Measurements from ENCODE around the gene FAM210B.

DNA sequence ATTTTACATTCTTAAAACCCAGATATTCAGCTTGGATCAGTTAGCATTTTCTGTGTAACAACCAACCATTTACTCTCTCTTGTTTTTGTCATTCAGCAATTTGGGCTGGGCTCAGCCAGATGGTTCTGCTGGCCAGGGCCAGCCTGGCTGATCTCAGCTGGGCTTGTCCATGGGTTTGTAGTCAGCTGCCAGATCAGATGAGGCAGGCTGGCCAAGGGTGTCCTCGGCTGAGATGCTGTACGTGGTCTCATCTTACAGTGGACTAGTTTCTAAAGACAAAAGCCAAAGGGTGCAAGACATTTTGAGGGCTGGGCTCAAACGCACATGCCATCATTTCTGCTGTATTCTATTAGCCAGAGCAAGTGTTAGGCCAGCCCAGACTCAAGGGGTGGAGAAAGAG is 16.0 kb upstream of the FAM210B start:
- TF ChIP-seq ESRRA (CRISPR knock-in tag; IDR thresholded peaks at IDR 0.05; ENCODE audit: borderline replicate concordance) (no peak), ZNF396 (CRISPR knock-in tag; IDR thresholded peaks at IDR 0.05; ENCODE audit: borderline replicate concordance) (no peak), NR1H2 (CRISPR knock-in tag; IDR thresholded peaks at IDR 0.05) (no peak), NR3C1 (CRISPR knock-in tag; conservative IDR thresholded peaks at IDR 0.05; ENCODE audit: low read depth) (no peak), GABPB1 (CRISPR knock-in tag; IDR thresholded peaks at IDR 0.05) (no peak), FOXP1 (CRISPR knock-in tag; IDR thresholded peaks at IDR 0.05; ENCODE audit: borderline replicate concordance) (no peak), SOX15 (CRISPR knock-in tag; IDR thresholded peaks at IDR 0.05) (no peak)
- TF ChIP-seq, protein P1, sequence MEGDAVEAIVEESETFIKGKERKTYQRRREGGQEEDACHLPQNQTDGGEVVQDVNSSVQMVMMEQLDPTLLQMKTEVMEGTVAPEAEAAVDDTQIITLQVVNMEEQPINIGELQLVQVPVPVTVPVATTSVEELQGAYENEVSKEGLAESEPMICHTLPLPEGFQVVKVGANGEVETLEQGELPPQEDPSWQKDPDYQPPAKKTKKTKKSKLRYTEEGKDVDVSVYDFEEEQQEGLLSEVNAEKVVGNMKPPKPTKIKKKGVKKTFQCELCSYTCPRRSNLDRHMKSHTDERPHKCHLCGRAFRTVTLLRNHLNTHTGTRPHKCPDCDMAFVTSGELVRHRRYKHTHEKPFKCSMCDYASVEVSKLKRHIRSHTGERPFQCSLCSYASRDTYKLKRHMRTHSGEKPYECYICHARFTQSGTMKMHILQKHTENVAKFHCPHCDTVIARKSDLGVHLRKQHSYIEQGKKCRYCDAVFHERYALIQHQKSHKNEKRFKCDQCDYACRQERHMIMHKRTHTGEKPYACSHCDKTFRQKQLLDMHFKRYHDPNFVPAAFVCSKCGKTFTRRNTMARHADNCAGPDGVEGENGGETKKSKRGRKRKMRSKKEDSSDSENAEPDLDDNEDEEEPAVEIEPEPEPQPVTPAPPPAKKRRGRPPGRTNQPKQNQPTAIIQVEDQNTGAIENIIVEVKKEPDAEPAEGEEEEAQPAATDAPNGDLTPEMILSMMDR (IDR thresholded peaks at IDR 0.05): no peak
- TF ChIP-seq, protein P2, sequence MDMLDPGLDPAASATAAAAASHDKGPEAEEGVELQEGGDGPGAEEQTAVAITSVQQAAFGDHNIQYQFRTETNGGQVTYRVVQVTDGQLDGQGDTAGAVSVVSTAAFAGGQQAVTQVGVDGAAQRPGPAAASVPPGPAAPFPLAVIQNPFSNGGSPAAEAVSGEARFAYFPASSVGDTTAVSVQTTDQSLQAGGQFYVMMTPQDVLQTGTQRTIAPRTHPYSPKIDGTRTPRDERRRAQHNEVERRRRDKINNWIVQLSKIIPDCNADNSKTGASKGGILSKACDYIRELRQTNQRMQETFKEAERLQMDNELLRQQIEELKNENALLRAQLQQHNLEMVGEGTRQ (CRISPR knock-in tag; IDR thresholded peaks at IDR 0.05): no peak
- TF ChIP-seq, protein P3, sequence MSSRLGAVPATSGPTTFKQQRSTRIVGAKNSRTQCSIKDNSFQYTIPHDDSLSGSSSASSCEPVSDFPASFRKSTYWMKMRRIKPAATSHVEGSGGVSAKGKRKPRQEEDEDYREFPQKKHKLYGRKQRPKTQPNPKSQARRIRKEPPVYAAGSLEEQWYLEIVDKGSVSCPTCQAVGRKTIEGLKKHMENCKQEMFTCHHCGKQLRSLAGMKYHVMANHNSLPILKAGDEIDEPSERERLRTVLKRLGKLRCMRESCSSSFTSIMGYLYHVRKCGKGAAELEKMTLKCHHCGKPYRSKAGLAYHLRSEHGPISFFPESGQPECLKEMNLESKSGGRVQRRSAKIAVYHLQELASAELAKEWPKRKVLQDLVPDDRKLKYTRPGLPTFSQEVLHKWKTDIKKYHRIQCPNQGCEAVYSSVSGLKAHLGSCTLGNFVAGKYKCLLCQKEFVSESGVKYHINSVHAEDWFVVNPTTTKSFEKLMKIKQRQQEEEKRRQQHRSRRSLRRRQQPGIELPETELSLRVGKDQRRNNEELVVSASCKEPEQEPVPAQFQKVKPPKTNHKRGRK (CRISPR knock-in tag; IDR thresholded peaks at IDR 0.05; ENCODE audit: borderline replicate concordance): no peak
- TF ChIP-seq, protein P4, sequence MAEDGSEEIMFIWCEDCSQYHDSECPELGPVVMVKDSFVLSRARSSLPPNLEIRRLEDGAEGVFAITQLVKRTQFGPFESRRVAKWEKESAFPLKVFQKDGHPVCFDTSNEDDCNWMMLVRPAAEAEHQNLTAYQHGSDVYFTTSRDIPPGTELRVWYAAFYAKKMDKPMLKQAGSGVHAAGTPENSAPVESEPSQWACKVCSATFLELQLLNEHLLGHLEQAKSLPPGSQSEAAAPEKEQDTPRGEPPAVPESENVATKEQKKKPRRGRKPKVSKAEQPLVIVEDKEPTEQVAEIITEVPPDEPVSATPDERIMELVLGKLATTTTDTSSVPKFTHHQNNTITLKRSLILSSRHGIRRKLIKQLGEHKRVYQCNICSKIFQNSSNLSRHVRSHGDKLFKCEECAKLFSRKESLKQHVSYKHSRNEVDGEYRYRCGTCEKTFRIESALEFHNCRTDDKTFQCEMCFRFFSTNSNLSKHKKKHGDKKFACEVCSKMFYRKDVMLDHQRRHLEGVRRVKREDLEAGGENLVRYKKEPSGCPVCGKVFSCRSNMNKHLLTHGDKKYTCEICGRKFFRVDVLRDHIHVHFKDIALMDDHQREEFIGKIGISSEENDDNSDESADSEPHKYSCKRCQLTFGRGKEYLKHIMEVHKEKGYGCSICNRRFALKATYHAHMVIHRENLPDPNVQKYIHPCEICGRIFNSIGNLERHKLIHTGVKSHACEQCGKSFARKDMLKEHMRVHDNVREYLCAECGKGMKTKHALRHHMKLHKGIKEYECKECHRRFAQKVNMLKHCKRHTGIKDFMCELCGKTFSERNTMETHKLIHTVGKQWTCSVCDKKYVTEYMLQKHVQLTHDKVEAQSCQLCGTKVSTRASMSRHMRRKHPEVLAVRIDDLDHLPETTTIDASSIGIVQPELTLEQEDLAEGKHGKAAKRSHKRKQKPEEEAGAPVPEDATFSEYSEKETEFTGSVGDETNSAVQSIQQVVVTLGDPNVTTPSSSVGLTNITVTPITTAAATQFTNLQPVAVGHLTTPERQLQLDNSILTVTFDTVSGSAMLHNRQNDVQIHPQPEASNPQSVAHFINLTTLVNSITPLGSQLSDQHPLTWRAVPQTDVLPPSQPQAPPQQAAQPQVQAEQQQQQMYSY (CRISPR knock-in tag; IDR thresholded peaks at IDR 0.05): no peak
- TF ChIP-seq, protein P5, sequence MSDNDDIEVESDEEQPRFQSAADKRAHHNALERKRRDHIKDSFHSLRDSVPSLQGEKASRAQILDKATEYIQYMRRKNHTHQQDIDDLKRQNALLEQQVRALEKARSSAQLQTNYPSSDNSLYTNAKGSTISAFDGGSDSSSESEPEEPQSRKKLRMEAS (CRISPR knock-in tag; IDR thresholded peaks at IDR 0.05): no peak
